GM19395 (cell line): ENCODE measurements around the gene ZFP62.

ENCODE experiments used
- ATAC-seq: cut with Tn5 transposase; IDR thresholded peaks from one replicate; pipeline ENCODE4 v1.9.1; 2021; ENCODE audit warnings: mild to moderate bottlenecking, moderate library complexity; ENCODE audit not compliant: unreplicated experiment

ZFP62 gene

DNA sequence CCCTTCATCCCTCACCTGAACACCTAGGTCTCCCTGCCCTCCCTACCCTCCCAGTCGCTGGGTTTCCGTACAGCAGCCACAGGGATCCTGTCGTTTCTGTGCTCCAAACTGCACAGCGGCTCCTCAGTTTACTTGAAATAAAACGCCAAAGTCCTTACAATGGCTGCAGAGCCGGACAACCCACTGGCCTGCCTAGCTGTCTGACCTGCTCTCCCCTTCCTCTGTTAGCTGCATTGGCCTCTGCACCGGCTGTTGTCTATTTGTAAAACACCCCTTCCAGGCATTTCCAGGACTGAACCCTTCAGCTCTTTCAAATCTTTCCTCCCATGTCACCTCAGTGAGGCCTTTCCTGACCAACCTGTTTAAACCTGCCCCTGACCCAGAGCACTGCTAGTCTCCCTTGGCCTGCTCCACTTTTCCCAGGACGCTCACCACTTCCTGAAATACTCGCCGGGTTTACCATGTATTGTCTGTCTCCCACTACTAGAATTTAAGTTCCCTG lies 49.4 kb downstream of the ZFP62 start:
- ATAC-seq = no peak

DNA sequence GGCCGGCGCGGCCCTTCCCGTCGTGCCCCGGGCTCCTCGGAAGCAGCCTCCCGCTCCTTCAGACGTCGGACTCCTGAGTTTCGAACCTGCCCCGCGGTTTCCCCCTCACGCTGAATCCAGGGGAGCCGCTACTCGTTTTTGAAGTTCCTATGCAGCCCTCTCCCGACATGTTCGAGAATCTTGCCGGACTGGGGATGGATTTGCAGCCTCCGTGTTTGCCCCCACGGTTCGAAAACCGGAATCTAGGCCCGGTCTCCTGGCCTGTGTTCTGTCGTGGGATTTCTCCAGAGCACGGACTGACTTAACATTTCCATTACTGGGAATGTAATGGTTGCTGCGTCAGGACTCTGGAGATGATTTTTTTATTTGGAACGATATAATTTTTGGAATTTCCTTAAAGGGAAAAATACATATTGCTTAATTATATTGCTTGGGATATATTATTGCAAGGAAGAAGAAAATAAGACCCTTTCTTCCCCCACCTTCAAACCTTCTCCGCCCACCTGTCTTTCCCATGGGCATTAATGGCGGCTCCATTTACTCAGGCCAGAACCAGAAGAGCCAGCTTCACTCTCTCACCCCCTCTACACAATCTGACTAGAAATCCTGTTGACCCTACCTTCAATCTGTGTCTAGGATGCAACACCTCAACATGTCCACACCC lies 50.0 kb downstream of the ZFP62 start:
- no peak for ATAC-seq

DNA sequence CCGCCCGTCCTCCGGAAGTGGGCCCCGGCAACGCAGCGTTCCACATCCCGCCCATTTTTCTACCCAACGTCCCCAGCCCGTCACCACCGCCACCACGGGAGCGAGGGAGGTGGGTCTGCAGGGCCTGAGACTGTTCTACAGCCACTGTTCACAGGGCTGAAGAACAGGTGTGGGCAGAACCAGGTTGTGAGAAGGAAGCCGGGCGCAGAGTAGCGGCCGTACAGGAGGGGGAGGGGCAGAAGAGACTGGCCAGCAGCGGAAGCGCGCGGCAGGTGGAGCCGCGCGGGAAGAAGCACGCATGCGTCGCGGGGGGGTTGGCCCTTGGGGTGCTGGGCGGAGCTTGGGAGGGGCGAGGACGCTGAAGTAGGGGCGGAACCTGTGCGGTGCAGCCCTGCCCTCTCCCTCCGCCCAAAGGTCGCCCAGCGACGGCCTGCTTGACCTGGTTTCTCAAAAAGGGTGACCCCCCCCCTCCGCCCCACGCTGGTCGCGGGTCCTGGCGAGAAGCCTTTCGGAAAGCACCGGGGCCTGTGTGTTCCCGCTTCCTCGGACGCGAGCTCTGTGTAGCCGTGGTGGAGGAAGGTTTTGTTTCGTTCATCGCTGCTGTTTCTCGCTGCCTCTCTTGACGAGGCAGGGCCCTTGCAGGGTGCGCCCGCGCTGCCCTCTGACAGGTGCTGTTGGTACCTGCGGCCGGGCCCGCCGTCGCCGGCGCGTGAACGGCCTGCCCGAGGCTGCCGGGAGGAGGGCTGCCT lies 50.7 kb downstream of the ZFP62 start:
- peak; percentile 66 for ATAC-seq

DNA sequence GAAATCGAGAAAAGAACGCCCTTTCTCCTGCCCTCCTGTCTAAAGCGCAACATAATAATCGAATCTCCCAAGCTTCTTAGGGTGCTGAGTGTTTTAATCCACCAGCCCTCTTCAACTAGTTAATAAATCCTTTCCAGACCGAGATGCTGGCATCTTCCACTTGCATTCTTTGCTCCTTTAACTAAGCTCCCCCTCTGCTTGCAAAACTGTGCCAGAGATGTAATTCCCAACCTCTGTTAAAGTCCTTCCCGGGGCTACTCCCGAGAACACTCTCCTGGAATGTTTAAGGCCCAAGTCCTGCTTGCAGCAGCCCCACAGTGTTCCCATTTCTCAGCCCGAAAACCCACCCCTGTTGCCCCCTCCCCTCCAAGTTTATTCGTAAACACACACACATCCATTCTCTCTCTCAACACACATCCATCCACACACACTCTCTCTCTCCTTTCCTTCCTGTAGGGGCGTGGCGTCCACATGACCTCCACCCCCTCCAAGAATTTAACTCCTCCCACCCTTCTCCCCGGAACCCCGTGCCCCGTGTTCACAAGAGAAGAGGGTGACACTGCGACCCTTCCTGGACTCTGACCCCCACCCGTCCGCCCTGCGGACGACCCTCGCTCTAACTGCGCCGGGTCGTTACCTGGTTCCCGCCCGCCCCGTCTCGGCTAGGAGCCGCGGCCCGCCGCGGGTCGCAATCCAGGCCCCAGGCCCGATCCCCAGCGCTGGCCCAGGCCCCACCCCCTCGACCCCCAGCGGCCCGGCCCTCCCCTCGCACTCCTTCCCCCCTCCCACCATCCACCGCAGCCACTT lies 51.5 kb downstream of the ZFP62 start:
- peak; percentile 59 for ATAC-seq

DNA sequence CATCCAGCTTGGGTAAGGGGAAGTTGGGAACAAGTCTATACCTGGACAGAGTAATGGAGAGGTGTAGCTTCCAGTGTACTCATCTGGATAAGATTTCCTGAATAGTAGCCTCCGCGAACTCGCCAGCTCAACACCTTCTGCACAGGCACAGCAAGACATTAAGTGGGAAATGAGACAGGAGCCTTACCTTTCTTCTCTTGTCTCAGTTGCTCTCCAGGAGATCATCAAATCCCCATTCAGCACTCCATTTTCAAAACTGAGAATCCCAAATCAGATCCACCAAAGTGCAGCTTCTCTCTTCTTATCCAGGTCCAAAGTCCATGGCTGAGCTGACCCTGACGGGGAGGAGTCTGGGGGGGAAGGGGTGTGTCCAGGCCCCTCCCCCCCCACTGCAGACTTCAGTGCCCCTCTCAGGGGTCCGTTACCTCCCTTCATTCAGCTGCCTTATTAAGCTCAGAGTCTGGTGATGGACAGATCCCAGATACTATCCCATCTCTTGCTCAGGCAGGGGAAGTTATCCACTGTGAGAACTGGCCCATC lies 52.5 kb downstream of the ZFP62 start:
- no peak for ATAC-seq

DNA sequence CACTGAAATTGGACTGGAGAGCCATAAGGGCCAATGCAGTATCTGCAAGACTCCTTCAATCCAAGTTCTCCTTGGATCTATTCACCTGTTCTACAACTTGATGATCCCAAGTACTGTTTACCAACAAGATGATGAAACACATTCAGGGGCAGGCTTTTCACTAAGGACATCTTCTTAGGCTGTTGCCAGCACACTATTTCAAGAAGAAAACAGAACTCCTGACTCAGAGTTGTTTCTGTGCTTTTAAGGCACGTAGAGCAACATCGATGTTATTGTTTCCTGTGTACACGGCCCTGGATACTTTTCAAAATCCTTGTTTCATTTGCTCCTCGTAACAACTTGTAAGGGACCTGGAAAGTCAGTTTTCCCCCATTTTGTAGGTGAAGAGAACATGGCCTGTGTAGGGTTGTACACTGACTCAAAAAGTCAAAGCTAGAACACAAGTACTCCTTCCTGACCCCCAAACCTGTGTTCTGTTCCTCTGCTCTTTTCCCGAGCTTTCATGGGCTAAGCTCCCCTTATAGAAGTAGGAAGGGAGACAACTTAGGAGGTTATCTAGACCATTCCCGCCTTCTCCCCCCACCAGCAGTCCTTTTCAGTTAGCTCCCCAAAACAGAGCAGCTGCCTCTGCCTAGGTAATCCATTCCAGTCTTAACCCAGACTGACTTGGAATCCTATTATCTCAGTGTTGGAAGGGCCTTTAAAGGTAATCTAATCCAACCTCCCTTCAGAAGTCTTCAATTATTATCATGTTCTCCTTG lies 53.2 kb downstream of the ZFP62 start:
- ATAC-seq = no peak

DNA sequence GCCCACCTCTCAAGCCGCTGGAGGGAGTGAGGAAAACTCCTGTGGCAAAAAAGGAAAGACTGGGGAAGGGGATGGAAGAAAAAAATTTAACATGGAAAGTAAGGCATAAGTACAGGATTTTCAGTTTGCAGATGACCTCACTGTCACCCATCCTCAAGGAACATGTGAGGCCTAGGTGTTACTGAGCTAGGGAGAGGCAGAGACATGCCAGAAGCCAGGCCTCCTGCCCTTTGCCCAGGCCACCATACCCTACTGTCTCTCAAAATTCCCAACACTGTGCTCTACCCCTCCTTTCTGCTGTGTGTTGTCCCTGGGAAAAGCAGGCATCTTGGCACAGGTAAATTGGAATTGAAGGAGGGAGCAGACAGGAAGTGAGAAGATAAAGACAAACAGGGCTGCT lies 54.0 kb downstream of the ZFP62 start:
- no peak for ATAC-seq

DNA sequence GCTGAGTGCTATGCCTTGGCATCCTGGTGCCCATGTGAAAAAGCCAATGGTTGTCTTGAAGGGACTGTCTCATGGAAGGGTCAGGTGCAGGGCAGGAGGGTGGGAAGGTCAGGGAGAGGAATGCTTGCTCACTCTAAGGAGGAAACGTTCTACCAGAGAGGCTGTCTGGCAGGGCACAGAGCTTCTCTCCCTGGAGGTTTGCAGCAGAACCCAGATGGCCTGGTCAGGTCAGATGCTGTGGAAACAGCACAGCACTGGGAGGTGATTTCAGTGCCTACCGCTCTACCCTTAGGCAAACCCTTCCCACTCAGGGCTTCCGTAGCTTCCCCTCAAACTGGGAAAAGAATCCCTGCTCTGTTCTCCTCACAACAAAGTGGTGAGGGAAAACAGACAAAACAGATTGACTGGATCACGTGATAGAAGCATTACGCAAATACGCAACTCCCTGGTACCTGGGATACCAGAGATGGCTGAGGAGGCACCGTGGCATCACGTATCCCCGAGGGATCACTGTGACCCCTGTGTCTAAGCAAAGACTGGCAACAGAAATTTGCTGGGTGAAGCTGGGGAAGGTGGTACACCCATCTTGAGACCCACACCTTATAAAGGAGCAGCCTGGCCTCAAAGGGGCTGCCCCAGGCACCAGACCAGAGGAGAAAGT lies 54.6 kb downstream of the ZFP62 start:
- no peak for ATAC-seq

DNA sequence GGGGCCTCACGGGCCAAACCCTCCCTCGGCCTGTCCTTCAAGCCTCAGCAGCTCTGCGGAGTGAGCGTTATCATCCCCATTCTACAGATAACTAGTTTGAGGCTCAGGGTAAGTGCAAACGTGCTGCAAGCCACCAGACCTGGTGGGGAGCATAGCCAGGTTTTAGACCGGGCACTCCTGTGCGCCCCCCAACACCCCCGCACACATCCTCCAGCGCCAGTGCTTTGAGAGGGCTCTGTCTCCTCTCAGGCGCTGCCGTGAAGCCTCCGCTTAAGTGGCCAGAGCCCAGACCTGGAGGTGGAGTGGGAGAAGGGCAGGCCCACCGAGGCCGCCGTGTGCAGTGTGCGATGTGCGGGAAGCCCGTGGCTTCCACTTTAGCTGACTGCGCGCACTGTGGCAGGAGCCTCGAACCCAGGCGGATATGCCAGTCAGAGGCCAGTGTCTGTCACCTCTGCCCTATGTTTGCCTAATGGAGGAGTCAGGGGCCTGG lies 56.9 kb downstream of the ZFP62 start:
- peak; percentile 8 for ATAC-seq

DNA sequence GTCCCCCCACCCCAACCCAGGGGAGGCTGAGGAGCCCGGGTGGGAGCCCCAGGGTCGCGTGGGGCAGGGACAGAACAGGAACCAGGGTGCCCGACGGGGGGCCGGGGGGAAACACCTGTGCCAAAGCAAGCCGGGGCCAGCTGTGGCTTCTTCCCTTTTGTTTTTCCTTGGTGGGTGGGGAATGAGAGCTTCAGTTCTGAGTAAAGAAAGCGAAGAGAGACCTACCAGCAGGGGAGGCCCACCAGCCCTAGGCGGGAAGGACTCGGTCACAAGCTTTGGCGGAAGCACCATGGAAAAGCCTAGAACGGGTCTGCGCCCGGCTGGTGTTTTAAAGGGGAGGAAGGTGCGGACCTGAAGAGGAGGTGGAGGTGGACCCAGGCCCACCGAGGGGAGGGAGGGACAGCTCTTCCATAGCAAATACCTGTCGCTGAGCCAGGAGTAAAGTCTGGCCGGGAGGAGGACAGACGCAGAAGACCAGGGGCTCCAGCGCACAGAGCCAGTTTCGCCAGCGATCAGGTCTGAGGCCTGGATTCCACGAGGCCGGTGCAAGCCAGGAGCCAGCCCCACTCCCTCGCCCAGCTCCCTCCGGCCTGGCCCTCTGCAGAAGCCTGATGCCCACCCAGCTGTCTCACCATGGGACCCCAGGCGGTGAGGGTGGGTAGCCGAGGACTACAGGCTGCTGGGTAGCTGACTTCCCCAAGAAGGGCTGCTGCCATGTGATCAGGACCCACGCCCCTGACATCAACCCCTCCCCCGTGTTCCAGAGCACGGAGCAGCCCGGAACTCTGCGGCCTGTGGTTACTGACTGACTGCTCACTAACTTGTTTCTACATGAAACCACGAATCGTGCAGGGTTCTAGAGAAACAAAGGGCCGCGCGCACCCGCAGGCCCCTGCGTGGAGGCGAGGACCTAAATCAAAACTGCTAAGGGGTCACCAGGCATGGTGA lies 57.6 kb downstream of the ZFP62 start:
- ATAC-seq = peak; percentile 64

DNA sequence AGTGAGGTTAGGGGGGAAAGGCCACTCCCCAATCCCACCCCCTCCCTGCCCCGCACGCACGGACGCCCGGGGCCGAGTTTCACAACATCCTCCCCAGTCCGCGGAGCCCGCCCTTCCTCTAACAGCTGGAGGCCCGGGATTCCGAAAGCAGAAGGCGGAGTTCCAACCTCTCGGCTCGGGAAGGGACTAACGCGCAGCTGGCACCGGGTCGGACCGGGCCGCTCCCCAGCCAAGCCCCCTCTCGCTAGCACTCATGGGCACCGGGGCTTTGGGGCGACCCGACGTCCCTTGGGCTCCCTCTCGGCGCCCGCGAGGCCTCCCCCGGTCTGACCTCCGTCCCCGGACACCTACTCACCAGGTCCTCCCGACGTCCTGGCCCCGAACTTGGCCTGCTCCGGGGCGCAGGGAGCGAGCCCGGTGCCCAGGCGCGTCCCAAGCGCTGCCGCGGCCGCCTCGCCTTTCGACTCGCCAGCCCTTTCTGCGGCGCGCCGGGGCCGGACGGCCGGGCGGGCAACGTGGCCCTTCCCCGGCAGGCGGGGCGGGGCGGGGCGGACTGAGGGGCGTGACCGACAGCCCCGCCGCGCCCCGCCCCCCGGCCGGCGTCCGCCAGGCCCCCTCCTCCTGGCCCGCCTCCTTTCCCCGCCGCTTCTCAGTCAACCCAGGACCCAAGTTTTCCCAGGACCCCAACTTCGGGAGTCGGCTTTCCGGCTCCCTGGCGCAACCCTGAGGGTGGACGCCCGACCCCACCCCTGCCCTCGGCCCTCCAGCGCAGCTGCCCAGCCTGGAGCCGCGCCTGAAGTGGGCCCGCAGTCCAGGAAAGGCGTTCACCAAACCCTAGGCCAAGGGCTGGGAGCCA lies 58.5 kb downstream of the ZFP62 start, which contains the start of gene MGAT1:
MGAT1 (minus strand) TSS at position 482 of the 856 bp plus-strand sequence. CDS start 9,835 bp downstream, outside the sequence.
- ATAC-seq = peak; percentile 33

DNA sequence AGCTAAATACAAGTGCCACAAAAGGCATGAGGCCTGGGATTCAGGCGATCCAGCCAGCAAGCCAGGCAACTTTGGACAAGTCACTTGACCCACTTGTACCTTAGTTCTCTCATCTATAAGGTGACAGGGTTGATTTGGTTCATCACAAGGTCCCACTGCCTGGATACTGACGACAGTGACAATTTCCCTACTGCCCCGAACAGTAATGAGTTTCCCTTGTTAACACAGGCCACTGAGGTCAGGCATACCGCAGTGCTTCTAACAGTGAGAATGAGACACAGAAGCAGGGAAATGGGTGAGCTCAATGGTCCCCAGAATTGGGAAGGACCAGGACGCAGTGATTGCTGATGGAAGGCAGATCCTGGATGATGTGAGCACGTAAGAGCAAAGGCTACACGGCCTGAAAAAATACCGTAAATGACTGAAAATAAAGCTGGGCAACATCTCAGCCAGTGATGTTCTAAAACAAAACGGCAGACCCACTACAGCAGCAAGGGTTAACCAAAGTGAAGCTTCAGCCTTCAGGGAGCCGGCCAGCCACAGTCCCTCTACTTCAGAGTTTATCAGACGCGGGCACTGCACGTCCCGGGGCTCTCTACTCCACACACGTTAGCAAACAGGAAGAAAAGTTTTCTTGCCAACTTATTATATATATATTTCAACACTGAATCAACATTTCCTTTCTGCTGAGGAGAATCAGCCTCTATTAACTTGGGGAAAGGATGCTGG lies 59.3 kb downstream of the ZFP62 start:
- ATAC-seq = no peak

DNA sequence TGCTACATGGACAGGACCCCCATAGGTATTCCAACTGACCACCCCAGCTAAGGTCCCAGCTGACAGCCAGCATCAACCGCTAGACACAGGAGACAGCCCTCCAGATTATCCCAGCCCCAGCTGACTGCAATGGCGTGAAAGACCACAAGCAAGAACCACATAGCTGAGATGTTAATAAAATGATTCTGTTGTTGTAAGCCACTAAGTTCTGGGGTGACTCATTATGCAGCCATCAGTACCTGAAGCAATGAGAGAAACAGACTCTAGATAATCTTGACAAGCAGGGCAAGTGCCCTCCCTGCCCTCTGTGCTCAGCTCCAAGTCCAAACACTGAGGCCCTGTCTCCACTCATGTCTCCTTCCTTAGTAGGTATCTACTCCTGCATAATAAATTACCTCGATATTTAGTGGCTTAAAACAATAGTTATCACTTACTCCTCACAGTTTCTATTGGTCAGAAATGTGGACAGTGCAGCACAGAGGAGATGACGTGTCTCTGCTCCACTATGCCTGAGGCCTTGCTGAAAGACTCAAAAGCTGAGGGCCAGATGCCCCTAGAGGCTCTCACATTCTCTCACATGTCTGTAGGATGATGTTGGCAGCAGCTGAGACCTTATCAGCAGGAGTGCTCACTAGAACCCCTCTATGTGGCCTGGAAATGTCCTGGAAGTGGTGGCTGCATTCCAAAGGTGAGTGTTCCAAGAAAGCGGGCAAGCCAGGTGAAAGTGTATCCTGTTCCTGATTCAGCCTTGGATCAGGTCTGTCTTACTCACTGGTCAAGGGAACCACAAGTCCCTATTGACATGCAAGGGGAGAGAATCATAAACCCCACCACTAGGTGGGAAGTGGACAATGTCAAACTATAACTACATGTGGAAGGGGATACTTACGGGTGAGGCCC lies 60.9 kb downstream of the ZFP62 start:
- ATAC-seq = no peak

DNA sequence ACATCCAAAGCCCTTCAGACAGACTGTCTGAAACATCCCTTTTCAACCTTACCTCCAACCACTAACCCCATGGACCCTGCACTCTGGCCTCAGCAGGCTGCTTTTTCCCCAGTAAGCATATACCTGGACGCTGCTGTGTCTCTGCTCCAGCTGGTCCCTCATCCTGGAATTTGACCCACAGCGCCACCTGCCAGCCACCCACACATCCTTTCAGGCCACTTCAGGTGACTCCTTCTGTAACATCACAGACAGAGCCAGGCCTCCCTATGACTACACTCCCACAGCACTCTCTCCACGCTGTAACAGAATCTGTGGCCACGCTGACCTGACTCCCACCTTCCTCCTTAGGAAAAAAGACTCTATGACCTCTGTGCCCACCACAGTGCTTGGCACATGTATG lies 61.9 kb downstream of the ZFP62 start:
- no peak for ATAC-seq

DNA sequence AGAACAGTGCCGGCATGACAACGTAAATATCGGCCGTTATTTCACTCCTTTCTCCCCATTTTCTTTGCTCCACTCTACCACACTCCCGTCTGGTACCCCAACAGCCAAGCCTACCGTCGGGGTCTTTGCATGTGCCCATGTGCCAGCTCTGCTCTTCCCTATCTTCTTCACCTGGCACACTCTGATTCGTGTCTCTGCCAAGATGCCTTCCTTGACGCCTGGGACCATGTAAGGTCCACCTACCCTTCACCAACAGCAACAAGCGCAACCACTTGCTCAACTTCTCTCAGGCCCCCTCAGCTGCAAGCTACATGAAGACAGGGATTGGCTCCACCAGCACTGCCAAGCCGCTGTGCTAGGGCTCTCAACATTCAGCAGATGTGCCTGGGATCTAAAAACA lies 62.9 kb downstream of the ZFP62 start:
- ATAC-seq = no peak
